ENCODE results near the gene NR2F2. TPM values are rescaled to one million over a fixed set of nuclear protein-coding genes. Genes with fewer than 3 reads are reported as not detected.

NR2F2 gene
- total RNA-seq, 1 experiment from 2014 or later: 140 TPM

DNA sequence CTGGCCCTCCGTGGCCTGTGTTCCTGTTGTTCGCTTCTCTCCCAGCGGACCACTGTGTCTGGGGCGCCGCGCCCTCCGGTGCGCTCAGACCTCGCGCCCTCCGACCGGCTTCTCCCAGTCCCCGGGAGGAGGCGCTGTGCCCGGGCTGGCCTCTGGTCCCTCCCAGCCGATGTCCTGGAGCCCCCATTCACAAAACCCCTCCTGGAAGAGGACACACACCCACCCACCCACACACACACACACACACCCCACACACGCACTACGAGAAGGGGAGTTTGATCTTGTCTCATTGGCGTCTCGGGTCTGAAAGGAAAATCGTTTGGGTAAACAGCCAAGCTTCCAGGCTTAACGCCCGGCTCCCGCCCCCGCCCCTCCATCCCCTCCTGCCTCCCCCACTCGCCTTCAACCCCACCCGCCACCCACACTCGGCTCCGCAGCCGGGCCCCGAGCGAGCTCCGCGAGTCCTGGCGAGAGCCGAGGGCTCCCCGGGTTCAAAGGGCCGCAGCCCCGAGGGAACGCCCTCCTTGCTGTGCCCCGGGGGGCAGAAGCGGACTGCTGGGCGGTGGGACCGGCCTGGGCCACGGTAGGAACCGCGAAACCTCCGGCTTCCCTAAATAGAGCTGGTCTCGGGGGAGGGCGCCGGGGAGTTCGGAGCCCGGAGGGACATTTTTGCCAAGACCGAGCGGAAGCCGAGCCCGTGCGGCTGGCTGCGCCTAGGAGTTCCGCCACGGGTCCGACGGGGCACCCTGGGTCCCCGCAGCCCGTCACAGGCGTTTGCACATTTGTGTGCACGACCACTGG, 23.6 kb downstream of the NR2F2 start:
- H3K4me3 Mint-ChIP-seq (ENCODE audit: unreplicated experiment): no peak overlapping the region
- no peak overlapping the region for H3K27ac Mint-ChIP-seq (ENCODE audit: unreplicated experiment)
- H3K36me3 Mint-ChIP-seq (ENCODE audit: insufficient read depth, unreplicated experiment): peaks cover 68% of the 10 kb centered on the region
- Histone ChIP-seq H3K4me1 (no peaks in the 10 kb centered on the region; the same call in 1 of the 2 replicates), H3K27me3 (replicated peaks; ENCODE audit: control insufficient read depth, insufficient read depth, low read length) (no peaks in the 10 kb centered on the region), H3K4me3 (ENCODE audit: low read depth, low read length) (no peak overlapping the region), H3K9me3 (no peaks in the 10 kb centered on the region), H3K36me3 (ENCODE audit: control insufficient read depth, insufficient read depth, low read length) (no peaks in the 10 kb centered on the region)
- H3K9me3 Mint-ChIP-seq (ENCODE audit: unreplicated experiment): no peaks in the 10 kb centered on the region
- ChIA-PET POLR2A (no interaction called here), CTCF (no interaction called here)
- peaks cover 10% of the 10 kb centered on the region for H3K4me1 Mint-ChIP-seq (ENCODE audit: low read depth, unreplicated experiment)
- no peaks in the 10 kb centered on the region for H3K27me3 Mint-ChIP-seq (ENCODE audit: insufficient read depth, unreplicated experiment)
- no peak for DNase-seq
- intact Hi-C loops (cut with micrococcal nuclease; ENCODE audit: unreplicated experiment): no loop called here
- no TSS peak for BruUV-seq (replicated peaks)
- TF ChIP-seq CTCF (IDR thresholded peaks at IDR 0.05; ENCODE audit: insufficient read depth in 1 of 2, low read depth in 1 of 2, low read length in 1 of 2, severe bottlenecking in 1 of 2, unreplicated experiment in 1 of 2): no peak

GRCh38 chr15:96354731-96355567, 24.4 kb downstream of the NR2F2 start:
- Mint-ChIP-seq H3K36me3 (ENCODE audit: insufficient read depth, unreplicated experiment) (peaks cover 62% of the 10 kb centered on the region), H3K27ac (ENCODE audit: unreplicated experiment) (no peak overlapping the region), H3K27me3 (ENCODE audit: insufficient read depth, unreplicated experiment) (no peaks in the 10 kb centered on the region), H3K4me1 (ENCODE audit: low read depth, unreplicated experiment) (peaks cover 8% of the 10 kb centered on the region), H3K4me3 (ENCODE audit: unreplicated experiment) (no peak overlapping the region), H3K9me3 (ENCODE audit: unreplicated experiment) (no peaks in the 10 kb centered on the region)
- H3K4me1 ChIP-seq: no peaks in the 10 kb centered on the region
- no peaks in the 10 kb centered on the region for H3K9me3 ChIP-seq
- TF ChIP-seq CTCF (IDR thresholded peaks at IDR 0.05; ENCODE audit: insufficient read depth in 1 of 2, low read depth in 1 of 2, low read length in 1 of 2, severe bottlenecking in 1 of 2, unreplicated experiment in 1 of 2): no peak
- CTCF ChIA-PET: no interaction called here
- no peak overlapping the region for H3K4me3 ChIP-seq (ENCODE audit: low read depth, low read length)
- H3K27me3 ChIP-seq (replicated peaks; ENCODE audit: control insufficient read depth, insufficient read depth, low read length): no peaks in the 10 kb centered on the region
- no TSS peak for BruUV-seq (replicated peaks)
- intact Hi-C loops (cut with micrococcal nuclease; ENCODE audit: unreplicated experiment): loop anchor here (5.0 kb wide), 2 partner anchors 107 to 1402 kb away; no protein-coding TSS in a partner anchor
- POLR2A ChIA-PET: no interaction called here
- no peak for DNase-seq
- H3K36me3 ChIP-seq (ENCODE audit: control insufficient read depth, insufficient read depth, low read length): no peaks in the 10 kb centered on the region

GRCh38 chr15:96355568-96356187, 25.2 kb downstream of the NR2F2 start:
- Histone ChIP-seq H3K9me3 (no peaks in the 10 kb centered on the region), H3K36me3 (ENCODE audit: control insufficient read depth, insufficient read depth, low read length) (no peaks in the 10 kb centered on the region), H3K27me3 (replicated peaks; ENCODE audit: control insufficient read depth, insufficient read depth, low read length) (no peaks in the 10 kb centered on the region), H3K4me1 (no peaks in the 10 kb centered on the region), H3K4me3 (ENCODE audit: low read depth, low read length) (no peak overlapping the region)
- Mint-ChIP-seq H3K9me3 (ENCODE audit: unreplicated experiment) (no peaks in the 10 kb centered on the region), H3K27ac (ENCODE audit: unreplicated experiment) (peak overlapping the region; percentile 83), H3K4me3 (ENCODE audit: unreplicated experiment) (no peak overlapping the region), H3K27me3 (ENCODE audit: insufficient read depth, unreplicated experiment) (no peaks in the 10 kb centered on the region), H3K36me3 (ENCODE audit: insufficient read depth, unreplicated experiment) (peaks cover 55% of the 10 kb centered on the region), H3K4me1 (ENCODE audit: low read depth, unreplicated experiment) (peaks cover 8% of the 10 kb centered on the region)
- intact Hi-C loops (cut with micrococcal nuclease; ENCODE audit: unreplicated experiment): loop anchor here (1.0 to 5.0 kb wide), 6 partner anchors 107 to 1402 kb away; no protein-coding TSS in a partner anchor
- no peak for TF ChIP-seq CTCF (IDR thresholded peaks at IDR 0.05; ENCODE audit: insufficient read depth in 1 of 2, low read depth in 1 of 2, low read length in 1 of 2, severe bottlenecking in 1 of 2, unreplicated experiment in 1 of 2)
- CTCF ChIA-PET: no interaction called here
- DNase-seq: no peak
- POLR2A ChIA-PET: no interaction called here
- BruUV-seq (replicated peaks): no TSS peak

Measured in Caco-2 (cell line).